ENCODE measurements around the gene SPANXN5.
"Not testable (repeated sequence)": the region's sequence is repeated elsewhere in the genome, so short reads cannot be mapped to it uniquely, and the experiment has no call there.

Gene SPANXN5, protein sequence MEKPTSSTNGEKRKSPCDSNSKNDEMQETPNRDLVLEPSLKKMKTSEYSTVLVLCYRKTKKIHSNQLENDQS

DNA sequence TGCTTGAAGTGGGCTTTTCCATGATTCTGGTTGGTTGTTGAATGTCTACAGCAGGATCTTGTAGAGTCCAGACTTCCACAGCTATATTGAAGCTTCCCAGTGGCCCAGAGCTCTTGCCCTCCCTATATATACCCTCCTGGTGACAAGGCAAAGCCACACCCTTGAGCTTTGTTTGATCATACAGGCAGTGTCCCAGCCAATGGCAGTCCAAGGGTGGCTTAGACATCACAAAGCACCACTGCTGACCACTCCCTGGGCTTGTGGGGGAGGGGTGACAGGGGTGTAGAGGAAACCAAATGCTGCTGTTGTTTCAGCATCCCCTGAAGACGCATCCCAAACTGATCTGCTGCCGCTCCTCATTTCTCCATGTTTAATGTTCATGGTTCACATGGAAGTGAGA, at the start of gene SPANXN5:
Gene SPANXN5 (minus strand): TSS at position 101 of the 400 bp plus-strand sequence. CDS start 79 bp downstream, at position 22.
- not testable (repeated sequence) for DNase-seq

DNA sequence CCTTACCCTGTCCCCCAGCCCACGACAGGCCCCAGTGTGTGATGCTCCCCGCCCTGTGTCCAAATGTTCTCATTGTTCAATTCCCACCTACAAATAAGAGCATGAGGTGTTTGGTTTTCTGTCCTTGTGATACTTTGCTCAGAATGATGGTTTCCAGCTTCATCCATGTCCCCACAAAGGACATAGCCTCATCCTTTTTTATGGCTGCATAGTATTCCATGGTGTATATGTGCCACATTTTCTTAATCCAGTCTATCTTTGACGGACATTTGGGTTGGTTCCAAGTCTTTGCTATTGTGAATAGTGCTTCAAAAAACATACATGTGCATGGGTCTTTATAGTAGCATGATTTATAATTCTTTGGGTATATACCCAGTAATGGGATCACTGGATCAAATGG, 46.4 kb upstream of the SPANXN5 start:
- not testable (repeated sequence) for DNase-seq

DNA sequence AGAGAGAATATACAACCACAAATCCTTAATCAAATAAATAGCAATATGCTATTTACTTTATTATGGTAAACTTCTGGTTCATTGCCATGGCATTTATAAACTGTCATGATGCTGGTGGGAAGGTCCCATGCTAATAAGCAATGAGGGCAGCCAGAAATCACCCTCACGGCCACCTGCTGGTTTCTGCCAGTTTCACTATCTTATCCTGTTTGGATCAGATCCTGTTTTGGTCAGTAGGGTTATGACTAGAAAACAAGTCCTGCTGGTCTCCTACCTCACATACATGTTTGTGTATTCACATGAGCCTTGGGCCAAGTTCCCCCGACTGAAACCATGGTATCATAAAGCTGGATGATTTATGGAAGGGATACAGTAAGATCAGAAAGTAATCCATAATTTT, 41.9 kb upstream of the SPANXN5 start:
- no peak for DNase-seq
- TF ChIP-seq GATA1 (IDR thresholded peaks at IDR 0.05; ENCODE audit: low read depth, low read length) (no peak), POLR2A (IDR thresholded peaks at IDR 0.05; ENCODE audit: low read length) (no peak)

DNA sequence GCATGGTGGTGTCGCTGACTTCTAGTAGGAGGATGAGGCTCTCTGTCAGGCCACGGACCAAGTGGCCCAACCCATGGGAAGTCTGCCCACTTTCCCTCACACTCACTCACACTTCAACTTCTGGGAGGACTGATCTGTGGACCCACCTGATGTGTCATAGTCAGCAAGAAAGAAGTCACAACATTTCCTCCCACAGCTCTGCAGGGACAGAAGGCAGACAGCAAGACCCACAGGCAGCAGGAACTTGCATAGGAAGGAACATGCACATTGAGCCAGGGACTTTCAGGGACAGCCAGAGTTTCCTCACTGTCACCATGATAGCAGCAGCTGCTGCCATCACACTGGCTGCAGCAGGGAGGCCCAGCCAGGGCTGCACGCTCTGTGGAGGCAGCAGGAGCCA, 33.3 kb upstream of the SPANXN5 start:
- no peak for TF ChIP-seq GATA1 (IDR thresholded peaks at IDR 0.05; ENCODE audit: low read depth, low read length)
- no peak for TF ChIP-seq POLR2A (IDR thresholded peaks at IDR 0.05; ENCODE audit: low read length)
- DNase-seq, result no peak

DNA sequence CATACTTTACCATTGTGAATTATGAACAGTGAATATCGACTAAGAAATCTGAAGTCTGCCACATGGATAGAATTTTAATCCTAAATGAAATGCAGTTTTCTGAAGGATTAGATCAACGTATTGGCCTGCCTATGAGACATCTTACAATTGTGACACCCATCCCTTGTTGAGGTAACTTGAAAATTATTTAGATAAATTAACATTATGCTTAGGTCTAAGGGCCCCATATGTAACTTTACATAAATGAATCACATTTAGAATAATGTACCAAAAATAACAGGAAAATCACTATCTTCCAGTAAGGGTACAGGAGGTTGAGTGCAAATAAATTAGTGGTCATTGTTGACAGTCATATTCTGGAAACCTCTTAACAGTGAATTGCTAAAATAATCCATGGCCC, 27.4 kb upstream of the SPANXN5 start:
- no peak for DNase-seq
- TF ChIP-seq POLR2A (IDR thresholded peaks at IDR 0.05; ENCODE audit: low read length), result no peak
- TF ChIP-seq GATA1 (IDR thresholded peaks at IDR 0.05; ENCODE audit: low read depth, low read length), result no peak

DNA sequence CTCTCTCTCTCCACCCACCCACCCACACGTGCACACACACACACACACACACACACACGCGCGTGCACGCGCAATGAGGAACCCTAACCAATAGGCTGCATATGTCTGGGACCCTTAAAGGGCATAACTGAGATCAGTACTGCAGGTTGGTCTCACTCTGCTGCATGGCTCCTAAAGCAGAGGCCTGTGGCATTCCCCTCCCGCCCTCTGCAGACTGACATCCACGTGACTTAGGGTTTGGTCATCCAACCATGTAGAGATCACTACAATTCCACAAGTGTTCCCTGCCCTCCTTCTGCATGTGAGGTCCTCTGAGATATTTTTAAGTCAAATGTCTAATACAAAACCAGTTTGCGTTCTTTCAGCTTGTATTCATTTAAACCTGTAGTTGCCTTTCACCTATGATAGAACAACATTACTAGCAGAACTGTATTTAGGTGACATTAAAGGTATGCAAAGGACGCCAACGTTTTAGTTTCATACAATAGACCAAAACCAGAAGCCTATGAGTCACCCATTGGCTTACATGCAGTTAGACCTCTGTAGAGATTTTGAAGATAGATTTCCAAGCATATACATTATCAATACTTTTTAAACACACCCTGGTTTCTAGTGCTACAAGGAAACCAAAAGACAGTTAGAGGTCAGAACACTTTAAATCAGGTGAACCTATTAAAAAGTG, 24.0 kb upstream of the SPANXN5 start:
- TF ChIP-seq GATA1 (IDR thresholded peaks at IDR 0.05; ENCODE audit: low read depth, low read length) (no peak), POLR2A (IDR thresholded peaks at IDR 0.05; ENCODE audit: low read length) (no peak)
- DNase-seq, result no peak

DNA sequence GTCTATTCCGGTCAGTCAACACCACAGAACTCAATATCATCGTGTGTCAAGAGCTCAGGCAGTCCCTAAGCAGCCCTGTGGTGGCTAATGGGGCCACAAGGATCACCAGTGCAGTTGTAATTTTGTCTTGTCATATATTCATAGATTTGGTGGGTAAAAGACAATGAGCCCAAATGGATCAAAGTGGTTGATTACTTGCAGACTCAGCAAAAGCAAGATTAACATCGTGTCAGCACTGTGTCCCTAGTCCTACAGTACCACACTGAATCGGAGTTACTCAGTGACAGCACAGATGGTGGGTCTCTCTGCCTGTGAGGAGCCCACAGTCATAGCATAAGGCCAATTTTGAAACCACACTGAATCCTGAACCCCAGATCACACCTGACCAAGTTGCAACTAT, 22.6 kb upstream of the SPANXN5 start:
- TF ChIP-seq GATA1 (IDR thresholded peaks at IDR 0.05; ENCODE audit: low read depth, low read length) (no peak), POLR2A (IDR thresholded peaks at IDR 0.05; ENCODE audit: low read length) (no peak)
- DNase-seq, result no peak

DNA sequence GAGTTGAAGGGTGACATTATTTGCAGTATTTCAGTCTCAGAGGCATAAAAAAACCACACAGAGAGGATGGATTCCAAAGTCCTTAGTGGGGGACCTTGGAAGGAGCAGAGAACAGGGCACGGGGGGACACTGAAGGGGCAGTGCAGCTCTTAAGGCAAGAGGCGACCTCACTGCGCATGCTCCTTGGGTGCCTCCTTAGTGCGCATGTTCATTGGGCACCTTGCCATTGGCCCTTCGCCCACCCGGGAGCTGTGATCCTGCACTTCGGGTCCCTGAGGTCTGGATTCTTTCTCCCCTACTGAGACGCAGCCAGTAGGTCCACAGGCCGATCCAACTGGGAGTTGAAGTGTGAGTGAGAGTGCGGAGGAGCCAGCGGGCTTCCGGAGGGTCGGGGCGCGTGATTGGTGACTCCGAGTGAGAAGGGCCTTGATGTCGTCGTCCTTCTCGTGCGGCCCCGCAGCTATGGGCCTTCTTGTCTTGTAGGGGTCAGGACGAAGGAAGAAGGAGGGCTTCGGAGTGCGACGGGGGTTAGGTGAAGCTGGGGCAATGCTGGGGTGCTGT, 13.9 kb upstream of the SPANXN5 start, which contains the start of gene XAGE5:
Gene XAGE5 (plus strand): TSS at position 223 of the 561 bp plus-strand sequence. CDS start 1,280 bp downstream, outside the sequence.
- no peak for DNase-seq
- TF ChIP-seq POLR2A (IDR thresholded peaks at IDR 0.05; ENCODE audit: low read length) (no peak), GATA1 (IDR thresholded peaks at IDR 0.05; ENCODE audit: low read depth, low read length) (no peak)

DNA sequence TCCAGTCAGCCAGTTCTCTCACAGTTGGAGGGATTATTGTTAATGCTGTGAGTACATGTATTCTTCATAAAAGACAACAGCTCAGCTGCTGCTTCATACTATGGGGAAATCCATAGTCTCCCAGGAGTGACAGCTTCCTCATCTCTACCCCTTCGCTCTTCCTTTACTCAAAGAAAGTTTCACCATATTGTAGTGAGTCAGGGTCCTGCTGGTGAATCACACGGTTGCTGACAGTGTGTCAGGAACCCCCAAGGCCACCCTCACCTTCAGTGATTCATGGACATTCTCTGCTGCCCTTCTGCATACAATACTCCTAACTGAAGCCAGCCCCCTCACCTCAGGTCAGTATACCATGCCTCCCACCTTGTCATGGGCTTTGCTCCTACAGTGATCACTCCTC, 7.6 kb upstream of the SPANXN5 start:
- not testable (repeated sequence) for DNase-seq

DNA sequence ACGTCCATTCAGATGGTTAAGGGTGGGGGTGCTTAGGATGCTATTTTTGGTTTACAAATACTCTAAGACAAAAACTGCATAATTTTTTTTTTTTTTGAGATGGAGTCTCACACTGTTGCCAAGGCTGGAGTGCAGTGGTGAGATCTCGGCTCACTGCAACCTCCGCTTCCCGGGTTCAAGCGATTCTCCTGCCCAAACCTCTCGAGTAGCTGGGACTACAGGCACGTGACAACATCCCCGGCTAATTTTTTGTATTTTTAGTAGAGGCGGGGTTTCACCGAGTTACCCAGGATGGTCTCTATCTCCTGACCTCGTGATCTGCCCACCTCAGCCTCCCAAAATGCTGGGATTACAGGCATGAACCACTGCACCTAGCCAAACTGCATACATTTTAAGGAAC, 23.7 kb downstream of the SPANXN5 start:
- not testable (repeated sequence) for DNase-seq

DNA sequence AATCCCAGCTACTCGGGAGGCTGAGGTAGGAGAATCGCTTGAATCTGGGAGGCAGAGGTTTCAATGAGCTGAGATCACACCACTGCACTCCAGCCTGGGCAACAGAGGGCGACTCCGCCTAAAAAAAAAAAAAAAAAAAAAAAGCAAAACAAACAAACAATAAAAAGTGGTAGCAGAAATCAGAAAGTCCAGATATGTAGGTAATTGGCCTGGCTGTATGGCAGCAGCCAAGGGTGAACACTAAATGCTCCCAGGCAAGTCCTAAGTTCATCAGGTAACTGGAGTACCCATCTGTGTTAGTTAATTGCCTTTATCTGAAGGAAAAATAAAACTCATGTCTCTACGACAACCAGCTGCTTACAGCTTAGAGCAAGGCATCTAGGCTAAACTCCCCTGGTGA, 31.2 kb downstream of the SPANXN5 start:
- not testable (repeated sequence) for DNase-seq

DNA sequence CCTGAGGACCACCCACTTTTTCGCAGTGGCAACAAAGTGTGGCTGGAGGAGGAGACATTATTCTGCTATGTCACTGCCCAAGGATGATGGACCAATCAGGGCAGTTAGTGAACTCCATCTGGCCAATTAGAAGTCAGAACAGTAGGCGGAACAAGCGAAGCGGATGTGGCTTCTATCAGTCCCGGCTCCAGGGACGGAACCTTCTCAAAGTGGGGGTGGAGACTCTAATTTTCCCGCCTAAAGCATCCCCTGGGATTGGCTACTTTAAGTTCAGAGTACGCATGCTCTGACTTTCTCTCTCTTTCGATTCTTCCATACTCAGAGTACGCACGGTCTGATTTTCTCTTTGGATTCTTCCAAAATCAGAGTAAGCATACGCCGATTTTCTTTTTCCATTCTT, 46.3 kb downstream of the SPANXN5 start, which contains the start of gene SSX2B:
Gene SSX2B (plus strand): TSS at position 301 of the 400 bp plus-strand sequence. CDS start 1,429 bp downstream, outside the sequence.
- not testable (repeated sequence) for DNase-seq
